Left renal cortex interstitium (tissue), 4 donors: ENCODE results near the gene LAMC1. TPM values are rescaled to one million over a fixed set of nuclear protein-coding genes. Genes with fewer than 3 reads are reported as not detected.
"Not testable (repeated sequence)": the region's sequence is repeated elsewhere in the genome, so short reads cannot be mapped to it uniquely, and the experiment has no call there.

Source experiments
- DNase-seq, 4 donors: peaks; one replicate each; pipeline ENCODE4 v3.0.0-alpha.2; 2013; ENCODE audit warnings: low read depth in 4 of 4, low spot score in 2 of 4, missing footprints in 1 of 4
- polyA plus RNA-seq, 4 donors: library from polyadenylated mRNA; unstranded; fragments of 120-200 nt; gene quantifications; one replicate each; pipeline ENCODE4 v1.2.1, GENCODE V29; 2013; ENCODE audit not compliant: insufficient read length in 4 of 4

LAMC1 gene
- polyA plus RNA-seq, 4 donors, result 240 to 302 (median 291) TPM

GRCh38 chr1:183143576-183144315 lies 120.5 kb downstream of the LAMC1 start:
- no peak for DNase-seq

DNA sequence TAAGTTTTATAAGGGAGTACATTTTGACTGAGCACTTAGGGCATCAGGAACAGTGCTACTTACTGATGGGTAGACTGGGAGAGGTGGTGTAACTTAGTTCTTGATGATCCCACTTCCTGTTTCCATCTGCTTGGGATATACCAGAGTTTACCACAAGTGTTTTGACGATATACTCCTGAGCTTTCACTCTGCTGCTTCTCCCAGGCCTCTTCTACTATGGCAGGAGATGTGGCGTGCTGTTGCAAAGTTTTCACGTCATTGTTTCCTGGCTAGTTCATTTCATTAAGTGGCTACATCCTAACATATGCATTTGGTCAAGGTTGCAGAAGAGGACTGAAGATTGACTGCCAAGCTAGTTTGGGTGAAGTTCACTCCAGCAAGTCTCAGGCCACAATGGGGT lies 121.5 kb downstream of the LAMC1 start:
- DNase-seq, result no peak

DNA sequence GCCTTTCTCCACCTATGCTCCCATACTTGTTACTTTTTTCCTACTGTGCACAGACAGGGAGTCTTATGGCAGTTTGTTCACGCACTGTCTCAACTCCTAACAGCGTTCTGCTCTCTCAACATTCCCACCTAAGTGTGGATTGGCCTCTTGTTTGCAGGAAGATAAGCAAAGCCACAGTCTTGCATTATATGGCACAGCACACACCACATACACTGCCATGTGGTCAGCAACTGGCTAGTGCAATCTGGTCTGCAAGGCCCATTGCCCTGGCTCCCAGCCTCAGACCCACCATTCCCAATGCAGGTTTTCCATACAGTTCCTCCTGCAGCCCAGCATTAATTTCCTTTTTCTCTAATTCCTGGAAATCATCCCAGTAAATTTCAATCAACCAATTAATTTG lies 124.5 kb downstream of the LAMC1 start:
- DNase-seq, result no peak

DNA sequence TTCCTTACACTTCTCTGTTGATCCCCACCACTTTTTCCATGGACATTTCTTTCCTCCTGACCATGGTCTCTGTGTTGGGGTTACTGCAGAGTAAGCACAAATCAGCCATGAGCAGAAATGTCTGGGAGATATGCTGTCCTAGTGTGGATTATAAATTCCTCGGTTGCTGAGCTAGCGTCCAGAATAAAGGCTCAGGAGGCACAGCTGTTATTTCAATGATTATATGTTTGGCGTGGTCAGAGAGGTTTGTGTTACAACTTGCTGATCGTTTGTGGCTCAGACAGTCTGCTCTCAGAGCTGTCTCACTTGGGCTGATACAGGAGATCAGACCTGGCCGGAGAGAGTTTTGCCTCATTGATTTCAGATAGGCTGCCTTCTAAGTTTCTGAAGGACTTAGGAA lies 125.4 kb downstream of the LAMC1 start:
- no peak for DNase-seq

DNA sequence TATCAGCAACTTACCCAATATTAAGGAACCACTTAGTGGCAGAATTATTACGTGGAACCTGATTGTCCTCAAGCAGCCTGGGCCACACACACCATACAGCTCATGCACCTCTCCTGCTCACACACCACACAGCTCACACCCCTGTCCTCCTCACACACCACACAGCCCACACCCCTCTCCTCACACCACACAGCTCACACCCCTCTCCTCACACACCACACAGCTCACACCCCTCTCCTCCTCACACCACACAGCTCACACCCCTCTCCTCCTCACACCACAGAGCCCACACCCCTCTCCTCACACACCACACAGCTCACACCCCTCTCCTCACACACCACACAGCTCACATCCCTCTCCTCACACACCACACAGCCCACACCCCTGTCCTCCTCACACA lies 126.1 kb downstream of the LAMC1 start:
- DNase-seq, result no peak

DNA sequence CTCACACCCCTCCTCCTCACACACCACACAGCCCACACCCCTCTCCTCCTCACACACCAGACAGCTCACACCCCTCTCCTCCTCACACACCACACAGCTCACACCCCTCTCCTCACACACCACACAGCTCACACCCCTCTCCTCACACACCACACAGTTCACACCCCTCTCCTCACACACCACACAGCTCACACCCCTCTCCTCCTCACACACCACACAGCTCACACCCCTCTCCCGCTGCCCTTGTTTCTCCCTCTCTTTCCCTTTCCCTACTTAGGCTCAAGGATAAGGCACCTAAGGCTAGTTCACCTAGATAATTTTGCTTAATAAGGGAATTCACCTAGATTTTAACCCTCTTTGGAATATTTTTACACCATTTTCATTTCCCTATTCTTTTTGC lies 126.8 kb downstream of the LAMC1 start:
- DNase-seq, result not testable (repeated sequence)

DNA sequence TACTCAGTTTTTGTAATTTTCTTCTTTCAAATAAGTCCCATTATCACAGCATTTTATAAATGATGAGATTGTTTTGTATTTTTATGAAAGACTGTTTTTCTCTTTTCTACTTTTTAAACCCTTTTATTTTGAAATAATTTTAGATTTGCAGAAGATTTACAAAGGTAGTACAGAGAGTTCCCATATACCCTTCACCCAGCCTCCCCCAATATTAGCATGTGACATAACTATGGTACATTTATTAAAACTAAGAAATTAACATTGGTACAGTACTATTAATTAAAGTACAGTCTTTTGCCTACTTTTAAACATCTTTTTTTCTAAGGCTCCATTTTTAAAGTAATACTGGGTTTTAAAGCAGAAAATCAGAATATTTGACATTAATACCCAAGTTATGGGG lies 127.2 kb downstream of the LAMC1 start:
- no peak for DNase-seq

GRCh38 chr1:183152180-183152579 lies 129.0 kb downstream of the LAMC1 start:
- no peak for DNase-seq

DNA sequence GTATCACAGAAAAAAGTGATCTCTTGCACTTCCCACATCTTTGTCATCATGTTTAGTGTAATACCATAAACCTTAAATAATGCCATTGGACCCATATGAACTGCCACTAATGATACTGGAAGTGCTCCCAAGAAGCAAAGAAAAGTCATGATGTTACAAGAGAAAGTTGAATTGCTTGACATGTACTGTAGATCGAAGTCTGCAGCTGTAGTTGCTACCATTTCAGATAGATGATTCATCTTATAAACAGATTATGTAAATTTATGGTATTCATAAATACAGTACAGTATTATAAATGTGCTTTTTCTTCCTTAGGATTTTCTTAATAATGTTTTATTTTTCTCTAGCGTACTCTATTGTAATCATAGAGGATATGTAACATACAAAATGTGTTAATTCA lies 132.7 kb downstream of the LAMC1 start:
- DNase-seq, result no peak

GRCh38 chr1:183159960-183160359 lies 136.7 kb downstream of the LAMC1 start:
- DNase-seq, result no peak

- no peak for DNase-seq
Measured at GRCh38 chr1:183161391-183161790, 138.2 kb downstream of the LAMC1 start.

DNA sequence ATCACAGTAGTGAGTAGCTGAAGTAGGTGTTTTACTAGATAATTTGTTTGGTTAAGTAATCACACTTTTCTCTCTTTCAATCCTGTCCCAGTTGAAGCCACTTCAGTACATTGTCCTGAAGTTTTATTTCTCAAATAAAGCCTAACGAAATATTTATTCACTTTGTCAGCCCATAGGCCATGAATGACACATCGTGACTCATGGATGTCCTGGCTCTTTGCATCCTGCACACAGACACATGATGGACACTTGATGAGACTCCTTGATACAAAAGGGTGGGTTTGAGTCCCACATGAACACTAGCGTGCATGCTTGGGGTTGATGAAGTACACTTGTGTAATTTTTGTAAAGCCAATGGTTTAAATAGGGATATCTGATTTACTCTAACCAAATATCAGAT lies 140.1 kb downstream of the LAMC1 start:
- DNase-seq, result no peak

DNA sequence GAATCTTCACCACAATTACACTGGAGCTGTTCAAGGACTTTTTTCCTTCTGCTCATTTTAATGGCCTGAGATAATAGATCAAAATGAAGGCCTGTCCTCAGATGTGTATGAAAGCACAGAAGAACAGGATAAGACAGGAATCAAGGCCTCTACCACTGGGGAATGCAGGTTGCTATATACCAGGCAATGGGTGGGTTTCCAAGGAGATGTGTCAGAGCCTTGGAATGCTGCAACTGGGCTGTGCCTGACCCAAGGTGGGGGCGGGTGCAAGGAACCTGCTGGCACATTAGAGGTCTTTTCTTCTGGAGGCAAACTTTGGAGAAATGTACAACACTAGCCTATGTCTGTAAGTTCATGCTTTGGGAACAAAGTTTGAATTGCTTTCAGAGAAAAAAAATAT lies 141.1 kb downstream of the LAMC1 start:
- DNase-seq, result no peak

DNA sequence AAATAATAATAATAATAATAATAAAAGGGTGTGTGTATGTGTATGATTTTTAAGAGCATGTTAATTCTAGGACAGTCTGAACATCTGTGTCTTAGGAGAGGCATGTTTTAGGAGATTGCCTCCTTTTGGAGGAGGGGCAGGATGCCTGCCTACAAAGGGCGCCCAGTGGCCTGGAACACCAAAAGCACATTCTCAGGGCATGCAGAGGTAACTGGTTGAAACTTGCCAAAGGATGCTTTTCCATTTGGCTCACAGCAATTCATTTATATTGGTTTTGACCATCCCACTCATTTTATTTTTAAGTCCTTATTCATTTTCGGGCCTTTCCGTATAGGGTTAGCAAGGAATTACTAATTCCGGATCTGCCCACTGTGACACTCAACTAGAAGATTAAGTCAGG lies 141.7 kb downstream of the LAMC1 start:
- no peak for DNase-seq

GRCh38 chr1:183165456-183165855 lies 142.2 kb downstream of the LAMC1 start:
- no peak for DNase-seq

DNA sequence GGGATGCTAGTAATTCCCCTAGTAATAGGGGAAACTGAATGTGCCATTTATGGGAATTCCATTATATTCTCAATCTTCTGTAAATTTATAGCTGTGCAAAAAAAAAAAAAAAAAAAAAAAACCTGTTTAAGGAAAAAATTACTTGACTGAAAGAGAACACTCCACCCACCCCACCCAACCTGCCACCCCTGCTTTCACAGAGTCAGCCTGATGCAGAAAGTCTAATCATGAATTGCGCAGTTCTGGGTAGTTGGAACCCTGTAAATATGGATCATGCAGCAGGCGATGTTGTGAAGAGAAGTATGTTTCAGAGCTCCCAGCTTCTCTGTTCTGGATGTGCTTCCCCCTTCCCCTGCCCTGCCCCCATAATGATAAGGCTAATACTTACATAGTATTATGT lies 143.2 kb downstream of the LAMC1 start:
- DNase-seq, result no peak

GRCh38 chr1:183167676-183168075 lies 144.5 kb downstream of the LAMC1 start:
- no peak for DNase-seq

GRCh38 chr1:183168308-183168707 lies 145.1 kb downstream of the LAMC1 start:
- no peak for DNase-seq

DNA sequence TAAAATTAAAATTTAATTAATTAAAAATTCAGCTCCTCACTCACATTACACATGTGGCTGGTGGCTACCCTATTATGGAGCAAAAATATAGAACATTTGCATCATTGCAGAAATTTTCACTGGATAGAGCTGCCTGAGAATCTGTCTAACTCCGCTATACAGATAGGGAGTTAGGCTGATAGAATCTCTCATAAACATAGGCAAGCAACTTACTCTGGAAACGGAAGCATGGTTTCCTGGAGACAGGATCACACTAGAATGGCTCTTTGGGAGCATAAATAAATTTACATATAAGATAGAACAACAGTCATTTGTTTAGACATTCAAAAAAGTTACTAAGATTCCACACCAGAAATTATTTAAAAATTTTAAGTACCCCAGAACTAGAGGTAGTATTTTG lies 150.6 kb downstream of the LAMC1 start:
- DNase-seq, result no peak

- no peak for DNase-seq
Measured at GRCh38 chr1:183175631-183176030, 152.4 kb downstream of the LAMC1 start.

- no peak for DNase-seq
Measured at GRCh38 chr1:183178545-183178944, 155.3 kb downstream of the LAMC1 start.

DNA sequence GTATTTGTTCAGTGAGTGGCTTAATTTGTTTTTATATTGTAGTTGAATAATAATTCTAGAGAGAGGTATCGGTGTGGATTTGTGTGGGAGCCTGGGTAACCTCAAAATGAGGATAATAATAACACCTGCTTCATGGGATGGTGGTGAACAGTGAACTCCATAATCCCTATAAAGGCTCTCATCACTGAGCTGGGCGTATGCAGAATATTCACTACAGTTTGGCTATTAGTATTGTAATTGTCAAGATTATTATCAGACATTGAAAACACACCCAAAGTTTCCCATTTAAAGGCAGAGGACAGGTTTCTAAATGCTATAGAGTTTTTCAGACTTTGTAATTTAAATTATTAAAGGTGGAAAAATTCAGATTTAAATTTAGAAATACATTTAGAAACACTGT lies 155.8 kb downstream of the LAMC1 start:
- DNase-seq, result no peak

GRCh38 chr1:183180218-183180617 lies 157.0 kb downstream of the LAMC1 start:
- peak in 1 of 4 donors; percentile 57 for DNase-seq
